ENCODE measurements around the gene NTPCR. TPM values are rescaled to one million over a fixed set of nuclear protein-coding genes. Genes with fewer than 3 reads are reported as not detected.
"Not testable (repeated sequence)": the region's sequence is repeated elsewhere in the genome, so short reads cannot be mapped to it uniquely, and the experiment has no call there.

Gene NTPCR
- 47.0 and 49.1 TPM in 2 replicates for total RNA-seq

- peak; percentile 79 for DNase-seq (ENCODE audit: low read depth)
Measured at GRCh38 chr1:232950197-232951176, at the start of gene NTPCR. Gene NTPCR, plus strand, starts transcription at chr1:232950611. Its CDS starts 100 bp downstream, at chr1:232950711.

- DNase-seq (ENCODE audit: low read depth), result no peak
Measured at GRCh38 chr1:232900818-232901217, 49.6 kb upstream of the NTPCR start.

GRCh38 chr1:232901255-232901654, 49.2 kb upstream of the NTPCR start:
- DNase-seq (ENCODE audit: low read depth), result peak; percentile 18

GRCh38 chr1:232902774-232903350, 47.5 kb upstream of the NTPCR start:
- no peak for DNase-seq (ENCODE audit: low read depth)

- DNase-seq (ENCODE audit: low read depth), result no peak
Measured at GRCh38 chr1:232904131-232904530, 46.3 kb upstream of the NTPCR start.

GRCh38 chr1:232904566-232904965, 45.8 kb upstream of the NTPCR start:
- DNase-seq (ENCODE audit: low read depth), result peak; percentile 88

- peak; percentile 35 for DNase-seq (ENCODE audit: low read depth)
Measured at GRCh38 chr1:232905331-232906034, 44.9 kb upstream of the NTPCR start.

- no peak for DNase-seq (ENCODE audit: low read depth)
Measured at GRCh38 chr1:232906441-232906840, 44.0 kb upstream of the NTPCR start.

GRCh38 chr1:232908831-232909230, 41.6 kb upstream of the NTPCR start:
- DNase-seq (ENCODE audit: low read depth), result no peak

- DNase-seq (ENCODE audit: low read depth), result no peak
Measured at GRCh38 chr1:232909752-232910151, 40.7 kb upstream of the NTPCR start.

- DNase-seq (ENCODE audit: low read depth), result no peak
Measured at GRCh38 chr1:232911027-232911599, 39.3 kb upstream of the NTPCR start.

- DNase-seq (ENCODE audit: low read depth), result no peak
Measured at GRCh38 chr1:232912845-232913580, 37.4 kb upstream of the NTPCR start.

- DNase-seq (ENCODE audit: low read depth), result not testable (repeated sequence)
Measured at GRCh38 chr1:232914271-232914670, 36.1 kb upstream of the NTPCR start.

GRCh38 chr1:232915212-232915611, 35.2 kb upstream of the NTPCR start:
- DNase-seq (ENCODE audit: low read depth), result no peak

GRCh38 chr1:232917053-232917452, 33.4 kb upstream of the NTPCR start:
- no peak for DNase-seq (ENCODE audit: low read depth)

- no peak for DNase-seq (ENCODE audit: low read depth)
Measured at GRCh38 chr1:232921381-232921780, 29.0 kb upstream of the NTPCR start.

- DNase-seq (ENCODE audit: low read depth), result peak; percentile 51
Measured at GRCh38 chr1:232922485-232922884, 27.9 kb upstream of the NTPCR start.

- peak; percentile 93 for DNase-seq (ENCODE audit: low read depth)
Measured at GRCh38 chr1:232923739-232924386, 26.5 kb upstream of the NTPCR start.

- no peak for DNase-seq (ENCODE audit: low read depth)
Measured at GRCh38 chr1:232924874-232925273, 25.5 kb upstream of the NTPCR start.

- DNase-seq (ENCODE audit: low read depth), result peak; percentile 78
Measured at GRCh38 chr1:232925421-232926220, 24.8 kb upstream of the NTPCR start.
